ENCODE measurements around the gene BPHL. TPM values are rescaled to one million over a fixed set of nuclear protein-coding genes. Genes with fewer than 3 reads are reported as not detected.

BPHL gene
- total and polyA plus RNA-seq, 2 experiments from 2014 or later, result 22.8 to 45.5 TPM

DNA sequence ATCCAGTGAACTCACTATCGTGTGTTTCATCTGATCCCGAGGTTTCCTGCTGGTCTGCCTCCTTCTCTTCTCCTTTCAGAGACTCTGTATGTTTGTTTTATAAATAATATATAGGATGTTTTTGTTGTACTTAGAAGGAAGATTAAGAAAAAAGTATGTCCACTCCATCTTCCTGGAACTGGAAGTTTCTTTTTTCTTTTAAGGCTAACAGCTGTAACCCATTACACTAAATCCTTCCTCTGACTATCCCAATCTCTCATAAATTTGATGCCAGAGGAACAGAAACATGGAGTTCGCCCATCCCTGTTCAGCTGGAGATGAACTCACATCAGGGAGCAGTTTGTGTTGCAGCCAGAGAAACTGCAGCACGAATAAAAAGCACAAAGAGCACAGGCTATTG is 29.5 kb upstream of the BPHL start:
- Mint-ChIP-seq H3K9me3 (peaks cover 69% of the 10 kb centered on the region), H3K27ac (no peak overlapping the region), H3K4me3 (no peak overlapping the region), H3K27me3 (ENCODE audit: insufficient read depth, low read depth, poor library complexity) (peaks cover 19% of the 10 kb centered on the region), H3K36me3 (ENCODE audit: low read depth) (peaks cover 69% of the 10 kb centered on the region), H3K4me1 (no peaks in the 10 kb centered on the region; the same call in 2 of the 3 replicates)
- no peak overlapping the region for H3K4me2 ChIP-seq
- ATAC-seq (no peak), DNase-seq (ENCODE audit: low spot score) (no peak)
- no peaks in the 10 kb centered on the region for H3K9me2 ChIP-seq (ENCODE audit: insufficient read depth)
- H3K27me3 ChIP-seq (ENCODE audit: insufficient read depth), result no peaks in the 10 kb centered on the region
- no peak overlapping the region for H3K27ac ChIP-seq (ENCODE audit: low read depth)
- no peak overlapping the region for H2AFZ ChIP-seq
- H3K36me3 ChIP-seq (ENCODE audit: insufficient read depth), result peaks cover 62% of the 10 kb centered on the region
- H3K4me1 ChIP-seq (ENCODE audit: insufficient read depth), result no peaks in the 10 kb centered on the region
- H3F3A ChIP-seq (replicated peaks; ENCODE audit: low read depth), result peaks cover 20% of the 10 kb centered on the region
- no peaks in the 10 kb centered on the region for H4K20me1 ChIP-seq (replicated peaks; ENCODE audit: insufficient read depth)
- H3K79me2 ChIP-seq (replicated peaks; ENCODE audit: insufficient read depth), result no peaks in the 10 kb centered on the region
- TF ChIP-seq POLR2AphosphoS5 (IDR thresholded peaks at IDR 0.05; ENCODE audit: low read depth) (no peak), NANOG (IDR thresholded peaks at IDR 0.05; ENCODE audit: borderline replicate concordance) (no peak), ZNF114 (CRISPR knock-in tag; IDR thresholded peaks at IDR 0.05) (no peak)
- TF ChIP-seq, protein P1, sequence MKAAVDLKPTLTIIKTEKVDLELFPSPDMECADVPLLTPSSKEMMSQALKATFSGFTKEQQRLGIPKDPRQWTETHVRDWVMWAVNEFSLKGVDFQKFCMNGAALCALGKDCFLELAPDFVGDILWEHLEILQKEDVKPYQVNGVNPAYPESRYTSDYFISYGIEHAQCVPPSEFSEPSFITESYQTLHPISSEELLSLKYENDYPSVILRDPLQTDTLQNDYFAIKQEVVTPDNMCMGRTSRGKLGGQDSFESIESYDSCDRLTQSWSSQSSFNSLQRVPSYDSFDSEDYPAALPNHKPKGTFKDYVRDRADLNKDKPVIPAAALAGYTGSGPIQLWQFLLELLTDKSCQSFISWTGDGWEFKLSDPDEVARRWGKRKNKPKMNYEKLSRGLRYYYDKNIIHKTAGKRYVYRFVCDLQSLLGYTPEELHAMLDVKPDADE (IDR thresholded peaks at IDR 0.05), result no peak
- TF ChIP-seq, protein P2, sequence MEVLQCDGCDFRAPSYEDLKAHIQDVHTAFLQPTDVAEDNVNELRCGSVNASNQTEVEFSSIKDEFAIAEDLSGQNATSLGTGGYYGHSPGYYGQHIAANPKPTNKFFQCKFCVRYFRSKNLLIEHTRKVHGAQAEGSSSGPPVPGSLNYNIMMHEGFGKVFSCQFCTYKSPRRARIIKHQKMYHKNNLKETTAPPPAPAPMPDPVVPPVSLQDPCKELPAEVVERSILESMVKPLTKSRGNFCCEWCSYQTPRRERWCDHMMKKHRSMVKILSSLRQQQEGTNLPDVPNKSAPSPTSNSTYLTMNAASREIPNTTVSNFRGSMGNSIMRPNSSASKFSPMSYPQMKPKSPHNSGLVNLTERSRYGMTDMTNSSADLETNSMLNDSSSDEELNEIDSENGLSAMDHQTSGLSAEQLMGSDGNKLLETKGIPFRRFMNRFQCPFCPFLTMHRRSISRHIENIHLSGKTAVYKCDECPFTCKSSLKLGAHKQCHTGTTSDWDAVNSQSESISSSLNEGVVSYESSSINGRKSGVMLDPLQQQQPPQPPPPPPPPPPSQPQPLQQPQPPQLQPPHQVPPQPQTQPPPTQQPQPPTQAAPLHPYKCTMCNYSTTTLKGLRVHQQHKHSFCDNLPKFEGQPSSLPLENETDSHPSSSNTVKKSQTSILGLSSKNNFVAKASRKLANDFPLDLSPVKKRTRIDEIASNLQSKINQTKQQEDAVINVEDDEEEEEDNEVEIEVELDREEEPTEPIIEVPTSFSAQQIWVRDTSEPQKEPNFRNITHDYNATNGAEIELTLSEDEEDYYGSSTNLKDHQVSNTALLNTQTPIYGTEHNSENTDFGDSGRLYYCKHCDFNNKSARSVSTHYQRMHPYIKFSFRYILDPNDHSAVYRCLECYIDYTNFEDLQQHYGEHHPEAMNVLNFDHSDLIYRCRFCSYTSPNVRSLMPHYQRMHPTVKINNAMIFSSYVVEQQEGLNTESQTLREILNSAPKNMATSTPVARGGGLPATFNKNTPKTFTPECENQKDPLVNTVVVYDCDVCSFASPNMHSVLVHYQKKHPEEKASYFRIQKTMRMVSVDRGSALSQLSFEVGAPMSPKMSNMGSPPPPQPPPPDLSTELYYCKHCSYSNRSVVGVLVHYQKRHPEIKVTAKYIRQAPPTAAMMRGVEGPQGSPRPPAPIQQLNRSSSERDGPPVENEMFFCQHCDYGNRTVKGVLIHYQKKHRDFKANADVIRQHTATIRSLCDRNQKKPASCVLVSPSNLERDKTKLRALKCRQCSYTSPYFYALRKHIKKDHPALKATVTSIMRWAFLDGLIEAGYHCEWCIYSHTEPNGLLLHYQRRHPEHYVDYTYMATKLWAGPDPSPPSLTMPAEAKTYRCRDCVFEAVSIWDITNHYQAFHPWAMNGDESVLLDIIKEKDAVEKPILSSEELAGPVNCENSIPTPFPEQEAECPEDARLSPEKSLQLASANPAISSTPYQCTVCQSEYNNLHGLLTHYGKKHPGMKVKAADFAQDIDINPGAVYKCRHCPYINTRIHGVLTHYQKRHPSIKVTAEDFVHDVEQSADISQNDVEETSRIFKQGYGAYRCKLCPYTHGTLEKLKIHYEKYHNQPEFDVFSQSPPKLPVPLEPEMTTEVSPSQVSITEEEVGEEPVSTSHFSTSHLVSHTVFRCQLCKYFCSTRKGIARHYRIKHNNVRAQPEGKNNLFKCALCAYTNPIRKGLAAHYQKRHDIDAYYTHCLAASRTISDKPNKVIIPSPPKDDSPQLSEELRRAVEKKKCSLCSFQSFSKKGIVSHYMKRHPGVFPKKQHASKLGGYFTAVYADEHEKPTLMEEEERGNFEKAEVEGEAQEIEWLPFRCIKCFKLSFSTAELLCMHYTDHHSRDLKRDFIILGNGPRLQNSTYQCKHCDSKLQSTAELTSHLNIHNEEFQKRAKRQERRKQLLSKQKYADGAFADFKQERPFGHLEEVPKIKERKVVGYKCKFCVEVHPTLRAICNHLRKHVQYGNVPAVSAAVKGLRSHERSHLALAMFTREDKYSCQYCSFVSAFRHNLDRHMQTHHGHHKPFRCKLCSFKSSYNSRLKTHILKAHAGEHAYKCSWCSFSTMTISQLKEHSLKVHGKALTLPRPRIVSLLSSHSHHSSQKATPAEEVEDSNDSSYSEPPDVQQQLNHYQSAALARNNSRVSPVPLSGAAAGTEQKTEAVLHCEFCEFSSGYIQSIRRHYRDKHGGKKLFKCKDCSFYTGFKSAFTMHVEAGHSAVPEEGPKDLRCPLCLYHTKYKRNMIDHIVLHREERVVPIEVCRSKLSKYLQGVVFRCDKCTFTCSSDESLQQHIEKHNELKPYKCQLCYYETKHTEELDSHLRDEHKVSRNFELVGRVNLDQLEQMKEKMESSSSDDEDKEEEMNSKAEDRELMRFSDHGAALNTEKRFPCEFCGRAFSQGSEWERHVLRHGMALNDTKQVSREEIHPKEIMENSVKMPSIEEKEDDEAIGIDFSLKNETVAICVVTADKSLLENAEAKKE (CRISPR knock-in tag; IDR thresholded peaks at IDR 0.05), result no peak
- 0 out of 2 replicates have a peak overlapping the region, but pooled peaks have one; percentile 20 for H3K4me3 ChIP-seq

DNA sequence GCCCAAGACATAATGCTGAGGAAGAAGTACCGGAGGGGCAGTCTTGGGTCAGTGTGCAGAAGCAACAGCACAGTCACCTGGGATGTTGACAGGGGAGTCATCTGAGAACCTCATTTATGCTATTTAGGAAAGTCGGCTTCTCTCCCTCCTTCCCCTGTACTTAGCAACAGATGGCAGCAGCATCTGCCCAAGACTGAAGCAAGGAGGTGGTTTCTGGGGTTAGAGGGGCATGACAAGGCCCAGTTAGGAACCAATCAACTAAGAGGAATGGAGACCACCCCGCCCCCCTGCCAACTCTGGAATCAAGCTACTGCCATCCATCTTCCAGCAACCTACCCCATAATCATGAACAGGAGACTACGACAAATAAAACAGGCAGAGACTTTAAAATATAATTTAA is 28.5 kb upstream of the BPHL start:
- no peaks in the 10 kb centered on the region for H3K27me3 ChIP-seq (ENCODE audit: insufficient read depth)
- no peak for ATAC-seq
- peak overlapping the region; percentile 32 for H3K4me3 ChIP-seq
- DNase-seq (ENCODE audit: low spot score), result no peak
- Mint-ChIP-seq H3K27ac (no peak overlapping the region), H3K4me1 (no peaks in the 10 kb centered on the region; the same call in 2 of the 3 replicates), H3K27me3 (ENCODE audit: insufficient read depth, low read depth, poor library complexity) (peaks cover 22% of the 10 kb centered on the region), H3K36me3 (ENCODE audit: low read depth) (peaks cover 69% of the 10 kb centered on the region), H3K4me3 (no peak overlapping the region), H3K9me3 (peaks cover 69% of the 10 kb centered on the region)
- H3K36me3 ChIP-seq (ENCODE audit: insufficient read depth), result peaks cover 63% of the 10 kb centered on the region
- no peak overlapping the region for H3K4me2 ChIP-seq
- H3F3A ChIP-seq (replicated peaks; ENCODE audit: low read depth), result peaks cover 22% of the 10 kb centered on the region
- no peak overlapping the region for H3K27ac ChIP-seq (ENCODE audit: low read depth)
- no peaks in the 10 kb centered on the region for H3K4me1 ChIP-seq (ENCODE audit: insufficient read depth)
- H3K9me2 ChIP-seq (ENCODE audit: insufficient read depth), result no peaks in the 10 kb centered on the region
- H3K79me2 ChIP-seq (replicated peaks; ENCODE audit: insufficient read depth), result no peaks in the 10 kb centered on the region
- H4K20me1 ChIP-seq (replicated peaks; ENCODE audit: insufficient read depth), result no peaks in the 10 kb centered on the region
- H2AFZ ChIP-seq, result no peak overlapping the region
- no peak for TF ChIP-seq JUNB (IDR thresholded peaks at IDR 0.05; ENCODE audit: unreplicated experiment)
- TF ChIP-seq CREB1 (CRISPR knock-in tag; IDR thresholded peaks at IDR 0.05; ENCODE audit: low read depth), result no peak
- no peak for TF ChIP-seq ZNF114 (CRISPR knock-in tag; IDR thresholded peaks at IDR 0.05)
- TF ChIP-seq NANOG (IDR thresholded peaks at IDR 0.05; ENCODE audit: borderline replicate concordance), result no peak
- TF ChIP-seq, protein P3, sequence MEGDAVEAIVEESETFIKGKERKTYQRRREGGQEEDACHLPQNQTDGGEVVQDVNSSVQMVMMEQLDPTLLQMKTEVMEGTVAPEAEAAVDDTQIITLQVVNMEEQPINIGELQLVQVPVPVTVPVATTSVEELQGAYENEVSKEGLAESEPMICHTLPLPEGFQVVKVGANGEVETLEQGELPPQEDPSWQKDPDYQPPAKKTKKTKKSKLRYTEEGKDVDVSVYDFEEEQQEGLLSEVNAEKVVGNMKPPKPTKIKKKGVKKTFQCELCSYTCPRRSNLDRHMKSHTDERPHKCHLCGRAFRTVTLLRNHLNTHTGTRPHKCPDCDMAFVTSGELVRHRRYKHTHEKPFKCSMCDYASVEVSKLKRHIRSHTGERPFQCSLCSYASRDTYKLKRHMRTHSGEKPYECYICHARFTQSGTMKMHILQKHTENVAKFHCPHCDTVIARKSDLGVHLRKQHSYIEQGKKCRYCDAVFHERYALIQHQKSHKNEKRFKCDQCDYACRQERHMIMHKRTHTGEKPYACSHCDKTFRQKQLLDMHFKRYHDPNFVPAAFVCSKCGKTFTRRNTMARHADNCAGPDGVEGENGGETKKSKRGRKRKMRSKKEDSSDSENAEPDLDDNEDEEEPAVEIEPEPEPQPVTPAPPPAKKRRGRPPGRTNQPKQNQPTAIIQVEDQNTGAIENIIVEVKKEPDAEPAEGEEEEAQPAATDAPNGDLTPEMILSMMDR (conservative IDR thresholded peaks at IDR 0.05; ENCODE audit: low read depth in 2 of 2), result no peak
- TF ChIP-seq STAT1 (IDR thresholded peaks at IDR 0.05; ENCODE audit: unreplicated experiment), result no peak
- TF ChIP-seq, protein P4, sequence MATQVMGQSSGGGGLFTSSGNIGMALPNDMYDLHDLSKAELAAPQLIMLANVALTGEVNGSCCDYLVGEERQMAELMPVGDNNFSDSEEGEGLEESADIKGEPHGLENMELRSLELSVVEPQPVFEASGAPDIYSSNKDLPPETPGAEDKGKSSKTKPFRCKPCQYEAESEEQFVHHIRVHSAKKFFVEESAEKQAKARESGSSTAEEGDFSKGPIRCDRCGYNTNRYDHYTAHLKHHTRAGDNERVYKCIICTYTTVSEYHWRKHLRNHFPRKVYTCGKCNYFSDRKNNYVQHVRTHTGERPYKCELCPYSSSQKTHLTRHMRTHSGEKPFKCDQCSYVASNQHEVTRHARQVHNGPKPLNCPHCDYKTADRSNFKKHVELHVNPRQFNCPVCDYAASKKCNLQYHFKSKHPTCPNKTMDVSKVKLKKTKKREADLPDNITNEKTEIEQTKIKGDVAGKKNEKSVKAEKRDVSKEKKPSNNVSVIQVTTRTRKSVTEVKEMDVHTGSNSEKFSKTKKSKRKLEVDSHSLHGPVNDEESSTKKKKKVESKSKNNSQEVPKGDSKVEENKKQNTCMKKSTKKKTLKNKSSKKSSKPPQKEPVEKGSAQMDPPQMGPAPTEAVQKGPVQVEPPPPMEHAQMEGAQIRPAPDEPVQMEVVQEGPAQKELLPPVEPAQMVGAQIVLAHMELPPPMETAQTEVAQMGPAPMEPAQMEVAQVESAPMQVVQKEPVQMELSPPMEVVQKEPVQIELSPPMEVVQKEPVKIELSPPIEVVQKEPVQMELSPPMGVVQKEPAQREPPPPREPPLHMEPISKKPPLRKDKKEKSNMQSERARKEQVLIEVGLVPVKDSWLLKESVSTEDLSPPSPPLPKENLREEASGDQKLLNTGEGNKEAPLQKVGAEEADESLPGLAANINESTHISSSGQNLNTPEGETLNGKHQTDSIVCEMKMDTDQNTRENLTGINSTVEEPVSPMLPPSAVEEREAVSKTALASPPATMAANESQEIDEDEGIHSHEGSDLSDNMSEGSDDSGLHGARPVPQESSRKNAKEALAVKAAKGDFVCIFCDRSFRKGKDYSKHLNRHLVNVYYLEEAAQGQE (IDR thresholded peaks at IDR 0.05; ENCODE audit: unreplicated experiment), result no peak
